Measurements from ENCODE around the gene NDRG2.

- TF ChIP-seq, protein P1, sequence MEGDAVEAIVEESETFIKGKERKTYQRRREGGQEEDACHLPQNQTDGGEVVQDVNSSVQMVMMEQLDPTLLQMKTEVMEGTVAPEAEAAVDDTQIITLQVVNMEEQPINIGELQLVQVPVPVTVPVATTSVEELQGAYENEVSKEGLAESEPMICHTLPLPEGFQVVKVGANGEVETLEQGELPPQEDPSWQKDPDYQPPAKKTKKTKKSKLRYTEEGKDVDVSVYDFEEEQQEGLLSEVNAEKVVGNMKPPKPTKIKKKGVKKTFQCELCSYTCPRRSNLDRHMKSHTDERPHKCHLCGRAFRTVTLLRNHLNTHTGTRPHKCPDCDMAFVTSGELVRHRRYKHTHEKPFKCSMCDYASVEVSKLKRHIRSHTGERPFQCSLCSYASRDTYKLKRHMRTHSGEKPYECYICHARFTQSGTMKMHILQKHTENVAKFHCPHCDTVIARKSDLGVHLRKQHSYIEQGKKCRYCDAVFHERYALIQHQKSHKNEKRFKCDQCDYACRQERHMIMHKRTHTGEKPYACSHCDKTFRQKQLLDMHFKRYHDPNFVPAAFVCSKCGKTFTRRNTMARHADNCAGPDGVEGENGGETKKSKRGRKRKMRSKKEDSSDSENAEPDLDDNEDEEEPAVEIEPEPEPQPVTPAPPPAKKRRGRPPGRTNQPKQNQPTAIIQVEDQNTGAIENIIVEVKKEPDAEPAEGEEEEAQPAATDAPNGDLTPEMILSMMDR (IDR thresholded peaks at IDR 0.05 in 8 of 11, conservative IDR thresholded peaks at IDR 0.05 in 3 of 11), result no peak
- TF ChIP-seq POLR2AphosphoS5 (IDR thresholded peaks at IDR 0.05) (peak in 2 of 3 donors; percentile 58 to 71), POLR2A (IDR thresholded peaks at IDR 0.05) (no peak)
Measured at GRCh38 chr14:21069388-21070082, 44.7 kb upstream of the NDRG2 start.

All from spleen (tissue), 7 donors.